HUES6 (cell line): Measurements from ENCODE around the gene BPI.
"Not testable (repeated sequence)": the region's sequence is repeated elsewhere in the genome, so short reads cannot be mapped to it uniquely, and the experiment has no call there.

Experiments used
- H3K27ac ChIP-seq: 2 replicates; pipeline ENCODE4 v1.7.0; 2013; ENCODE audit warnings: low read depth, mild to moderate bottlenecking, low read length, inconsistent platforms
- H3K27me3 ChIP-seq: 2 replicates; pipeline ENCODE4 v1.6.1; 2013; ENCODE audit warnings: low read length; ENCODE audit not compliant: control insufficient read depth, insufficient read depth
- H3K36me3 ChIP-seq: 2 replicates; pipeline ENCODE4 v1.6.1; 2013; ENCODE audit warnings: low read length; ENCODE audit not compliant: control insufficient read depth, insufficient read depth
- H3K4me1 ChIP-seq: 2 replicates; pipeline ENCODE4 v1.6.1; 2013; ENCODE audit warnings: low read length; ENCODE audit not compliant: control insufficient read depth, insufficient read depth
- H3K4me3 ChIP-seq: 2 replicates; pipeline ENCODE4 v1.5.1; 2013; ENCODE audit warnings: low read depth, low read length
- H3K9ac ChIP-seq: one replicate; pipeline ENCODE4 v1.6.1; 2013; ENCODE audit warnings: mild to moderate bottlenecking, low read length
- H3K9me3 ChIP-seq: 2 replicates; pipeline ENCODE4 v1.6.1; 2013; ENCODE audit warnings: low read depth, low read length; ENCODE audit not compliant: control insufficient read depth, insufficient read depth

The BPI gene

GRCh38 chr20:38305541-38305940, 1.6 kb downstream of the BPI start:
- Histone ChIP-seq H3K27ac (no peak overlapping the region), H3K4me1 (no peaks in the 10 kb centered on the region), H3K36me3 (no peaks in the 10 kb centered on the region), H3K9me3 (0 out of 2 replicates have a peak, but pooled peaks cover 5% of the 10 kb centered on the region), H3K9ac (no peak overlapping the region), H3K27me3 (no peaks in the 10 kb centered on the region; the same call in 1 of the 2 replicates), H3K4me3 (no peak overlapping the region)

- no peak overlapping the region for H3K4me3 ChIP-seq
- H3K9me3 ChIP-seq = 0 out of 2 replicates have a peak, but pooled peaks cover 5% of the 10 kb centered on the region
- H3K9ac ChIP-seq = no peak overlapping the region
- no peaks in the 10 kb centered on the region; the same call in 1 of the 2 replicates for H3K27me3 ChIP-seq
- no peaks in the 10 kb centered on the region for H3K36me3 ChIP-seq
- no peaks in the 10 kb centered on the region for H3K4me1 ChIP-seq
- H3K27ac ChIP-seq = no peak overlapping the region
These were observed 2.4 kb downstream of the BPI start for GRCh38 chr20:38306379-38306778.

GRCh38 chr20:38307371-38308046, 3.6 kb downstream of the BPI start:
- Histone ChIP-seq H3K9me3 (0 out of 2 replicates have a peak, but pooled peaks cover 5% of the 10 kb centered on the region), H3K9ac (no peak overlapping the region)

GRCh38 chr20:38308047-38308438, 4.1 kb downstream of the BPI start:
- no peaks in the 10 kb centered on the region for H3K36me3 ChIP-seq
- no peaks in the 10 kb centered on the region for H3K4me1 ChIP-seq
- H3K9ac ChIP-seq = no peak overlapping the region
- 0 out of 2 replicates have a peak, but pooled peaks cover 5% of the 10 kb centered on the region for H3K9me3 ChIP-seq
- no peak overlapping the region for H3K27ac ChIP-seq
- H3K27me3 ChIP-seq = no peaks in the 10 kb centered on the region; the same call in 1 of the 2 replicates
- no peak overlapping the region for H3K4me3 ChIP-seq

More at GRCh38 chr20:38307371-38308046, 3.6 kb downstream of the BPI start:
- no peak overlapping the region for H3K4me3 ChIP-seq
- H3K27me3 ChIP-seq = no peaks in the 10 kb centered on the region; the same call in 1 of the 2 replicates
- no peaks in the 10 kb centered on the region for H3K36me3 ChIP-seq
- H3K4me1 ChIP-seq = no peaks in the 10 kb centered on the region
- no peak overlapping the region for H3K27ac ChIP-seq

GRCh38 chr20:38308447-38308846, 4.5 kb downstream of the BPI start:
- Histone ChIP-seq H3K36me3 (no peaks in the 10 kb centered on the region), H3K4me1 (no peaks in the 10 kb centered on the region), H3K9ac (no peak overlapping the region), H3K9me3 (peaks cover 6% of the 10 kb centered on the region; the same call in 1 of the 2 replicates), H3K27ac (no peak overlapping the region), H3K27me3 (no peaks in the 10 kb centered on the region; the same call in 1 of the 2 replicates), H3K4me3 (no peak overlapping the region)

GRCh38 chr20:38311091-38311490, 7.1 kb downstream of the BPI start:
- no peak overlapping the region for H3K4me3 ChIP-seq
- H3K9me3 ChIP-seq = peaks cover 10% of the 10 kb centered on the region; the same call in 1 of the 2 replicates
- H3K4me1 ChIP-seq = no peaks in the 10 kb centered on the region
- no peaks in the 10 kb centered on the region; the same call in 1 of the 2 replicates for H3K27me3 ChIP-seq
- H3K36me3 ChIP-seq = no peaks in the 10 kb centered on the region
- H3K27ac ChIP-seq = no peak overlapping the region
- no peak overlapping the region for H3K9ac ChIP-seq

- H3K4me1 ChIP-seq = no peaks in the 10 kb centered on the region
- H3K9ac ChIP-seq = no peak overlapping the region
- H3K36me3 ChIP-seq = no peaks in the 10 kb centered on the region
- no peaks in the 10 kb centered on the region; the same call in 1 of the 2 replicates for H3K27me3 ChIP-seq
- no peak overlapping the region for H3K4me3 ChIP-seq
- no peak overlapping the region for H3K27ac ChIP-seq
- H3K9me3 ChIP-seq = peaks cover 10% of the 10 kb centered on the region; the same call in 1 of the 2 replicates
These were observed 7.5 kb downstream of the BPI start for GRCh38 chr20:38311491-38311890.

- Histone ChIP-seq H3K4me1 (no peaks in the 10 kb centered on the region), H3K4me3 (no peak overlapping the region), H3K9ac (no peak overlapping the region), H3K9me3 (peaks cover 10% of the 10 kb centered on the region; the same call in 1 of the 2 replicates), H3K27me3 (no peaks in the 10 kb centered on the region; the same call in 1 of the 2 replicates), H3K27ac (no peak overlapping the region), H3K36me3 (no peaks in the 10 kb centered on the region)
These were observed 9.7 kb downstream of the BPI start for GRCh38 chr20:38313676-38314075.

- H3K36me3 ChIP-seq, H3K9me3 ChIP-seq, H3K4me3 ChIP-seq, H3K27me3 ChIP-seq, H3K9ac ChIP-seq, H3K4me1 ChIP-seq, H3K27ac ChIP-seq: not testable (repeated sequence)
These were observed 10.4 kb downstream of the BPI start for GRCh38 chr20:38314350-38314749.

GRCh38 chr20:38315290-38315966, 11.5 kb downstream of the BPI start:
- Histone ChIP-seq H3K9ac (no peak overlapping the region), H3K27me3 (peaks cover 6% of the 10 kb centered on the region; the same call in 1 of the 2 replicates), H3K4me1 (no peaks in the 10 kb centered on the region), H3K27ac (no peak overlapping the region), H3K4me3 (no peak overlapping the region), H3K9me3 (peaks cover 5% of the 10 kb centered on the region; the same call in 1 of the 2 replicates), H3K36me3 (no peaks in the 10 kb centered on the region)

GRCh38 chr20:38316341-38316740, 12.4 kb downstream of the BPI start:
- no peaks in the 10 kb centered on the region for H3K36me3 ChIP-seq
- no peak overlapping the region for H3K9ac ChIP-seq
- peaks cover 5% of the 10 kb centered on the region; the same call in 1 of the 2 replicates for H3K9me3 ChIP-seq
- H3K27me3 ChIP-seq = peaks cover 9% of the 10 kb centered on the region; the same call in 1 of the 2 replicates
- no peak overlapping the region for H3K4me3 ChIP-seq
- no peak overlapping the region for H3K27ac ChIP-seq
- H3K4me1 ChIP-seq = no peaks in the 10 kb centered on the region
